Uterus (tissue), 4 donors: ENCODE data around the gene WDFY4. TPM values are rescaled to one million over a fixed set of nuclear protein-coding genes. Genes with fewer than 3 reads are reported as not detected.

Experiments used
- DNase-seq, 2 donors: peaks; one replicate each; pipeline ENCODE4 v3.0.0-alpha.2; 2019 to 2020
- H3K27ac ChIP-seq, 2 donors: fragments of 200-600 bp; sonication (generic); 1 replicate in 1 of 2; 2 replicates in 1 of 2; pipeline ENCODE4 v1.5.1; 2016 to 2018
- H3K27me3 ChIP-seq, 2 donors: fragments of 200-600 bp; sonication (generic); one replicate each; pipeline ENCODE4 v1.5.1; 2018 to 2019; ENCODE audit warnings: control low read depth in 1 of 2
- H3K36me3 ChIP-seq, 2 donors: fragments of 200-600 bp; sonication (generic); one replicate each; pipeline ENCODE4 v1.5.1; 2019; ENCODE audit warnings: control low read depth in 1 of 2
- H3K4me1 ChIP-seq, 2 donors: fragments of 200-600 bp; sonication (generic); one replicate each; pipeline ENCODE4 v1.5.1; 2018 to 2019; ENCODE audit warnings: control low read depth in 1 of 2
- H3K4me3 ChIP-seq, 2 donors: fragments of 200-600 bp; sonication (generic); 1 replicate in 1 of 2; 2 replicates in 1 of 2; pipeline ENCODE4 v1.5.1; 2018 to 2019; ENCODE audit warnings: mild to moderate bottlenecking in 1 of 2
- H3K9me3 ChIP-seq, 2 donors: fragments of 200-600 bp; sonication (generic); one replicate each; pipeline ENCODE4 v1.5.1; 2019; ENCODE audit warnings: control low read depth in 1 of 2
- CTCF ChIP-seq, 4 experiments: fragments of 200-600 bp in 2 of 4; fragments of 450-650 bp in 2 of 4; sonication (generic) in 2 of 4; IDR thresholded peaks; one replicate each; pipeline ENCODE4 v1.5.1; 2016 to 2019; ENCODE audit warnings: antibody characterized with exemption in 4 of 4, mild to moderate bottlenecking in 2 of 4, moderate library complexity in 1 of 4
- POLR2A ChIP-seq, 2 donors: fragments of 450-650 bp; IDR thresholded peaks; one replicate each; pipeline ENCODE4 v1.6.1; 2016; ENCODE audit warnings: antibody characterized with exemption in 2 of 2, mild to moderate bottlenecking in 1 of 2, moderate library complexity in 1 of 2
- intact Hi-C: fragments of 100-400 bp; cut with DNase I; formaldehyde crosslinking; loops from one replicate; pipeline ENCODE4 v1.15.1; 2023; ENCODE audit warnings: low total_unique reads
- total RNA-seq, 4 donors: library from RNA; depleted of rRNA in 3 of 4; stranded (reverse); fragments of >200 nt in 3 of 4; gene quantifications; one replicate each; pipeline versions ENCODE4 v1.1.0 to v1.2.4, GENCODE V29; 2014 to 2023
- donor health status: DM: yes; HTN: yes; CAD: no.

Gene WDFY4
- total RNA-seq, 4 donors from 2014 or later: 0.26 to 5.2 (median 1.2) TPM

GRCh38 chr10:48701139-48701901 is 16.6 kb downstream of the WDFY4 start:
- no peaks in the 10 kb centered on the region for H3K4me1 ChIP-seq
- no peak overlapping the region for H3K4me3 ChIP-seq
- no peak for DNase-seq
- H3K36me3 ChIP-seq: no peaks in the 10 kb centered on the region
- no peaks in the 10 kb centered on the region for H3K27me3 ChIP-seq
- H3K9me3 ChIP-seq: no peaks in the 10 kb centered on the region
- intact Hi-C loops: no loop called here
- no peak for TF ChIP-seq POLR2A (IDR thresholded peaks at IDR 0.05)
- no peak for TF ChIP-seq CTCF (IDR thresholded peaks at IDR 0.05)
- H3K27ac ChIP-seq: no peak overlapping the region

GRCh38 chr10:48701941-48702340 is 17.3 kb downstream of the WDFY4 start:
- H3K4me1 ChIP-seq: no peaks in the 10 kb centered on the region
- no peaks in the 10 kb centered on the region for H3K9me3 ChIP-seq
- H3K27ac ChIP-seq: no peak overlapping the region
- H3K4me3 ChIP-seq: no peak overlapping the region
- TF ChIP-seq POLR2A (IDR thresholded peaks at IDR 0.05) (no peak), CTCF (IDR thresholded peaks at IDR 0.05) (no peak)
- no peaks in the 10 kb centered on the region for H3K36me3 ChIP-seq
- intact Hi-C loops: no loop called here
- no peaks in the 10 kb centered on the region for H3K27me3 ChIP-seq
- DNase-seq: no peak

- Histone ChIP-seq H3K36me3 (no peaks in the 10 kb centered on the region), H3K27ac (no peak overlapping the region), H3K9me3 (no peaks in the 10 kb centered on the region), H3K4me1 (no peaks in the 10 kb centered on the region), H3K27me3 (no peaks in the 10 kb centered on the region), H3K4me3 (no peak overlapping the region)
- intact Hi-C loops: no loop called here
- DNase-seq: no peak
- TF ChIP-seq CTCF (IDR thresholded peaks at IDR 0.05): no peak
- TF ChIP-seq POLR2A (IDR thresholded peaks at IDR 0.05): no peak
Measured at GRCh38 chr10:48703531-48704122, 19.0 kb downstream of the WDFY4 start.

GRCh38 chr10:48704156-48704555 is 19.5 kb downstream of the WDFY4 start:
- TF ChIP-seq CTCF (IDR thresholded peaks at IDR 0.05) (no peak), POLR2A (IDR thresholded peaks at IDR 0.05) (no peak)
- DNase-seq: no peak
- H3K36me3 ChIP-seq: no peaks in the 10 kb centered on the region
- intact Hi-C loops: no loop called here
- no peak overlapping the region for H3K4me3 ChIP-seq
- no peaks in the 10 kb centered on the region for H3K27me3 ChIP-seq
- H3K27ac ChIP-seq: no peak overlapping the region
- no peaks in the 10 kb centered on the region for H3K4me1 ChIP-seq
- H3K9me3 ChIP-seq: no peaks in the 10 kb centered on the region

GRCh38 chr10:48705401-48705938 is 20.8 kb downstream of the WDFY4 start:
- no peak overlapping the region for H3K4me3 ChIP-seq
- no peak overlapping the region for H3K27ac ChIP-seq
- no peak for DNase-seq
- no peaks in the 10 kb centered on the region for H3K4me1 ChIP-seq
- intact Hi-C loops: no loop called here
- H3K27me3 ChIP-seq: no peaks in the 10 kb centered on the region
- TF ChIP-seq CTCF (IDR thresholded peaks at IDR 0.05): no peak
- TF ChIP-seq POLR2A (IDR thresholded peaks at IDR 0.05): no peak
- H3K36me3 ChIP-seq: no peaks in the 10 kb centered on the region
- no peaks in the 10 kb centered on the region for H3K9me3 ChIP-seq
